Measurements from ENCODE around the gene GDPD5. TPM values are rescaled to one million over a fixed set of nuclear protein-coding genes. Genes with fewer than 3 reads are reported as not detected.

The GDPD5 gene
- polyA plus RNA-seq, 2 of the 4 experiments (the other 2 are of a cell fraction), result 3.9 to 5.9 TPM

- no peak for FAIRE-seq
- ChIA-PET POLR2A (no interaction called here), CTCF (interaction anchor here (0.9 to 11.6 kb wide), 8 partner anchors 10 to 257 kb away, joined by 3 to 172 read pairs (median 6); no protein-coding TSS in a partner anchor)
- H3K4me3 ChIP-seq, result no peak overlapping the region
- DNase-seq (ENCODE audit: low read depth in 1 of 2, low spot score in 1 of 2), result peak in 1 of 2 experiments; percentile 60
- H3K27ac ChIP-seq, result peak overlapping the region in 1 of 2 experiments; percentile 32; a peak in 2 of 6 replicates
- peak; percentile 10 to 40; a peak in 4 of 6 replicates for ATAC-seq
- TF ChIP-seq FOSL2 (IDR thresholded peaks at IDR 0.05) (no peak), FOSL2 (CRISPR knock-in tag; IDR thresholded peaks at IDR 0.05) (peak; percentile 47), RCOR1 (IDR thresholded peaks at IDR 0.05; ENCODE audit: low read depth, low read length) (no peak)
- WGBS (ENCODE audit: missing lambda C conversion rate), result 71% methylated on average over 13 of the region's 13 CpGs
- peaks cover 28% of the 10 kb centered on the region for H3K4me1 ChIP-seq
- no peaks in the 10 kb centered on the region for H3K9me3 ChIP-seq
- peak overlapping the region; percentile 9; the same call in 1 of the 3 replicates for H3K4me2 ChIP-seq
These were observed 11.3 kb upstream of the GDPD5 start for GRCh38 chr11:75536786-75537641.

- POLR2A ChIA-PET, result no interaction called here
- no peak for FAIRE-seq
- CTCF ChIA-PET, result interaction anchor here (0.8 to 17.4 kb wide), 9 partner anchors 9 to 254 kb away, joined by 3 to 432 read pairs (median 23); no protein-coding TSS in a partner anchor
These were observed 9.3 kb upstream of the GDPD5 start for GRCh38 chr11:75535071-75535470.

GRCh38 chr11:75534259-75535069 is 8.7 kb upstream of the GDPD5 start:
- POLR2A ChIA-PET, result no interaction called here
- Histone ChIP-seq H3K27ac (peak overlapping the region; percentile 14 to 15; a peak in 3 of 6 replicates), H3K4me2 (peak overlapping the region; percentile 57), H3K4me3 (no peak overlapping the region), H3K9me3 (no peaks in the 10 kb centered on the region), H3K4me1 (peaks cover 30% of the 10 kb centered on the region)
- ATAC-seq, result peak in 1 of 2 experiments; percentile 25; a peak in 2 of 6 replicates
- peak in 1 of 2 experiments; percentile 63 for DNase-seq (ENCODE audit: low read depth in 1 of 2, low spot score in 1 of 2)
- CTCF ChIA-PET, result interaction anchor here (0.8 to 17.4 kb wide), 10 partner anchors 9 to 254 kb away, joined by 3 to 432 read pairs (median 10); no protein-coding TSS in a partner anchor
- no peak for FAIRE-seq
- 45% methylated on average over 15 of the region's 15 CpGs for WGBS (ENCODE audit: missing lambda C conversion rate)
- TF ChIP-seq SMC3 (IDR thresholded peaks at IDR 0.05), result no peak
- peak; percentile 94 for TF ChIP-seq MAFK (IDR thresholded peaks at IDR 0.05; ENCODE audit: partially characterized antibody)

More at GRCh38 chr11:75535071-75535470, 9.3 kb upstream of the GDPD5 start:
- 93% methylated on average over 1 of the region's 1 CpG for WGBS (ENCODE audit: missing lambda C conversion rate)
- Histone ChIP-seq H3K4me1 (peaks cover 30% of the 10 kb centered on the region), H3K4me2 (no peak overlapping the region), H3K27ac (peak overlapping the region in 1 of 2 experiments; percentile 14; a peak in 2 of 6 replicates), H3K9me3 (no peaks in the 10 kb centered on the region), H3K4me3 (no peak overlapping the region)
- TF ChIP-seq FOSB (CRISPR knock-in tag; IDR thresholded peaks at IDR 0.05) (no peak), NPAS2 (CRISPR knock-in tag; IDR thresholded peaks at IDR 0.05; ENCODE audit: borderline replicate concordance) (no peak), MAX (IDR thresholded peaks at IDR 0.05) (no peak), KDM5A (IDR thresholded peaks at IDR 0.05) (no peak), HOXB5 (CRISPR knock-in tag; IDR thresholded peaks at IDR 0.05) (no peak), POLR2AphosphoS2 (conservative IDR thresholded peaks at IDR 0.05; ENCODE audit: low read length) (no peak), NFE2L2 (conservative IDR thresholded peaks at IDR 0.05; ENCODE audit: low read length) (no peak)
- no peak for ATAC-seq
- DNase-seq (ENCODE audit: low read depth in 1 of 2, low spot score in 1 of 2), result no peak

- TF ChIP-seq TP53 (CRISPR knock-in tag; IDR thresholded peaks at IDR 0.05), result no peak
- TF ChIP-seq CHD2 (IDR thresholded peaks at IDR 0.05; ENCODE audit: low read length, partially characterized antibody), result no peak
- no peak for TF ChIP-seq SMC3 (IDR thresholded peaks at IDR 0.05)
- TF ChIP-seq FOSB (CRISPR knock-in tag; IDR thresholded peaks at IDR 0.05), result no peak
- TF ChIP-seq ELK1 (IDR thresholded peaks at IDR 0.05; ENCODE audit: low read depth, low read length), result no peak
- no peak for TF ChIP-seq FOXS1 (CRISPR knock-in tag; IDR thresholded peaks at IDR 0.05)
- TF ChIP-seq HEYL (CRISPR knock-in tag; IDR thresholded peaks at IDR 0.05), result no peak
- TF ChIP-seq RAD21 (conservative IDR thresholded peaks at IDR 0.05 in 1 of 2, IDR thresholded peaks at IDR 0.05 in 1 of 2), result no peak
- TF ChIP-seq HDAC2 (IDR thresholded peaks at IDR 0.05), result no peak
- no peak for TF ChIP-seq ESRRA (IDR thresholded peaks at IDR 0.05; ENCODE audit: borderline replicate concordance, low read length)
- Histone ChIP-seq H3K27ac (peak overlapping the region in 1 of 2 experiments; percentile 14; a peak in 2 of 6 replicates), H3K4me3 (no peak overlapping the region), H3K4me2 (peak overlapping the region; percentile 57), H3K9me3 (no peaks in the 10 kb centered on the region), H3K4me1 (peaks cover 30% of the 10 kb centered on the region)
- FAIRE-seq (no peak), ATAC-seq (no peak), DNase-seq (ENCODE audit: low read depth in 1 of 2, low spot score in 1 of 2) (no peak)
- WGBS (ENCODE audit: missing lambda C conversion rate), result 73% methylated on average over 1 of the region's 1 CpG
- POLR2A ChIA-PET, result no interaction called here
- CTCF ChIA-PET, result interaction anchor here (1.0 to 17.4 kb wide), 10 partner anchors 10 to 253 kb away, joined by 3 to 432 read pairs (median 10); no protein-coding TSS in a partner anchor
These were observed 8.1 kb upstream of the GDPD5 start for GRCh38 chr11:75533896-75534258.
